Peyer's patch (tissue), 4 donors: ENCODE results near the gene AIMP1.

ENCODE experiments used
- CTCF ChIP-seq, 6 experiments: fragments of 450-650 bp in 4 of 6; fragments of 200-600 bp in 2 of 6; sonication (generic) in 1 of 6; IDR thresholded peaks; one replicate each; pipeline ENCODE4 v1.5.1; 2017 to 2019; ENCODE audit warnings: antibody characterized with exemption in 6 of 6, mild to moderate bottlenecking in 3 of 6, moderate library complexity in 1 of 6
- POLR2A ChIP-seq, 2 donors: fragments of 450-650 bp; IDR thresholded peaks; one replicate each; pipeline ENCODE4 v1.5.1; 2017; ENCODE audit warnings: antibody characterized with exemption in 2 of 2, mild to moderate bottlenecking in 2 of 2, moderate library complexity in 2 of 2

- no peak for TF ChIP-seq CTCF (IDR thresholded peaks at IDR 0.05)
- no peak for TF ChIP-seq POLR2A (IDR thresholded peaks at IDR 0.05)
These were observed 28.9 kb upstream of the AIMP1 start for GRCh38 chr4:106287353-106287969.
